ENCODE data around the gene CD19. TPM values are rescaled to one million over a fixed set of nuclear protein-coding genes. Genes with fewer than 3 reads are reported as not detected.

Gene CD19
- polyA plus RNA-seq, 1 donor from 2014 or later, result not detected

GRCh38 chr16:28980929-28981328 lies 49.2 kb downstream of the CD19 start:
- Histone ChIP-seq H3K4me2 (ENCODE audit: low read length) (no peak overlapping the region), H3K27ac (ENCODE audit: low read length) (no peak overlapping the region), H4K20me1 (ENCODE audit: insufficient read depth) (no peaks in the 10 kb centered on the region), H3F3A (ENCODE audit: insufficient read depth, low read length, poor library complexity, severe bottlenecking) (no peaks in the 10 kb centered on the region), H2AFZ (ENCODE audit: low read depth, low read length) (no peak overlapping the region), H3K9me2 (ENCODE audit: insufficient read depth, low read length) (no peaks in the 10 kb centered on the region), H3K4me3 (ENCODE audit: low read length) (no peak overlapping the region), H3K27me3 (ENCODE audit: insufficient read depth, low read depth, low read length) (no peaks in the 10 kb centered on the region), H3K9ac (ENCODE audit: low read length) (no peak overlapping the region), H3K79me2 (replicated peaks; ENCODE audit: insufficient read depth, low read length) (no peaks in the 10 kb centered on the region), H3K9me3 (ENCODE audit: low read length) (no peaks in the 10 kb centered on the region), H3K36me3 (ENCODE audit: insufficient read depth, low read length) (no peaks in the 10 kb centered on the region)
- TF ChIP-seq RAD21 (conservative IDR thresholded peaks at IDR 0.05) (no peak), TAF1 (IDR thresholded peaks at IDR 0.05; ENCODE audit: low read depth) (no peak)
- TF ChIP-seq, protein P1, sequence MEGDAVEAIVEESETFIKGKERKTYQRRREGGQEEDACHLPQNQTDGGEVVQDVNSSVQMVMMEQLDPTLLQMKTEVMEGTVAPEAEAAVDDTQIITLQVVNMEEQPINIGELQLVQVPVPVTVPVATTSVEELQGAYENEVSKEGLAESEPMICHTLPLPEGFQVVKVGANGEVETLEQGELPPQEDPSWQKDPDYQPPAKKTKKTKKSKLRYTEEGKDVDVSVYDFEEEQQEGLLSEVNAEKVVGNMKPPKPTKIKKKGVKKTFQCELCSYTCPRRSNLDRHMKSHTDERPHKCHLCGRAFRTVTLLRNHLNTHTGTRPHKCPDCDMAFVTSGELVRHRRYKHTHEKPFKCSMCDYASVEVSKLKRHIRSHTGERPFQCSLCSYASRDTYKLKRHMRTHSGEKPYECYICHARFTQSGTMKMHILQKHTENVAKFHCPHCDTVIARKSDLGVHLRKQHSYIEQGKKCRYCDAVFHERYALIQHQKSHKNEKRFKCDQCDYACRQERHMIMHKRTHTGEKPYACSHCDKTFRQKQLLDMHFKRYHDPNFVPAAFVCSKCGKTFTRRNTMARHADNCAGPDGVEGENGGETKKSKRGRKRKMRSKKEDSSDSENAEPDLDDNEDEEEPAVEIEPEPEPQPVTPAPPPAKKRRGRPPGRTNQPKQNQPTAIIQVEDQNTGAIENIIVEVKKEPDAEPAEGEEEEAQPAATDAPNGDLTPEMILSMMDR (IDR thresholded peaks at IDR 0.05; ENCODE audit: poor library complexity, severe bottlenecking), result no peak

GRCh38 chr16:28981517-28981916 lies 49.7 kb downstream of the CD19 start:
- Histone ChIP-seq H3K36me3 (ENCODE audit: insufficient read depth, low read length) (no peaks in the 10 kb centered on the region), H2AFZ (ENCODE audit: low read depth, low read length) (no peak overlapping the region), H3K9ac (ENCODE audit: low read length) (no peak overlapping the region), H3K79me2 (replicated peaks; ENCODE audit: insufficient read depth, low read length) (no peaks in the 10 kb centered on the region), H3K4me2 (ENCODE audit: low read length) (no peak overlapping the region), H4K20me1 (ENCODE audit: insufficient read depth) (no peaks in the 10 kb centered on the region), H3F3A (ENCODE audit: insufficient read depth, low read length, poor library complexity, severe bottlenecking) (no peaks in the 10 kb centered on the region), H3K9me2 (ENCODE audit: insufficient read depth, low read length) (no peaks in the 10 kb centered on the region), H3K4me3 (ENCODE audit: low read length) (no peak overlapping the region), H3K27ac (ENCODE audit: low read length) (no peak overlapping the region), H3K9me3 (ENCODE audit: low read length) (no peaks in the 10 kb centered on the region), H3K27me3 (ENCODE audit: insufficient read depth, low read depth, low read length) (no peaks in the 10 kb centered on the region)
- TF ChIP-seq, protein P1 (IDR thresholded peaks at IDR 0.05; ENCODE audit: poor library complexity, severe bottlenecking), result peak; percentile 38
- no peak for TF ChIP-seq SMC3 (conservative IDR thresholded peaks at IDR 0.05; ENCODE audit: poor library complexity)
- TF ChIP-seq TAF1 (IDR thresholded peaks at IDR 0.05; ENCODE audit: low read depth), result no peak

GRCh38 chr16:28982418-28982817 lies 50.6 kb downstream of the CD19 start:
- H3K27ac ChIP-seq (ENCODE audit: low read length), result no peak overlapping the region
- no peaks in the 10 kb centered on the region for H3K9me3 ChIP-seq (ENCODE audit: low read length)
- H2AFZ ChIP-seq (ENCODE audit: low read depth, low read length), result no peak overlapping the region
- no peaks in the 10 kb centered on the region for H3K79me2 ChIP-seq (replicated peaks; ENCODE audit: insufficient read depth, low read length)
- H3K9me2 ChIP-seq (ENCODE audit: insufficient read depth, low read length), result no peaks in the 10 kb centered on the region
- H3F3A ChIP-seq (ENCODE audit: insufficient read depth, low read length, poor library complexity, severe bottlenecking), result no peaks in the 10 kb centered on the region
- H3K4me2 ChIP-seq (ENCODE audit: low read length), result no peak overlapping the region
- no peak overlapping the region for H3K4me3 ChIP-seq (ENCODE audit: low read length)
- H4K20me1 ChIP-seq (ENCODE audit: insufficient read depth), result no peaks in the 10 kb centered on the region
- no peaks in the 10 kb centered on the region for H3K36me3 ChIP-seq (ENCODE audit: insufficient read depth, low read length)
- H3K9ac ChIP-seq (ENCODE audit: low read length), result no peak overlapping the region
- TF ChIP-seq POLR2AphosphoS5 (IDR thresholded peaks at IDR 0.05), result no peak
- TF ChIP-seq EZH2 (IDR thresholded peaks at IDR 0.05; ENCODE audit: borderline replicate concordance, insufficient read depth, low read length, poor library complexity, severe bottlenecking), result no peak
- no peak for TF ChIP-seq MXI1 (conservative IDR thresholded peaks at IDR 0.05; ENCODE audit: poor library complexity, severe bottlenecking)
- TF ChIP-seq, protein P1 (IDR thresholded peaks at IDR 0.05; ENCODE audit: poor library complexity, severe bottlenecking), result no peak
- no peak for TF ChIP-seq REST (IDR thresholded peaks at IDR 0.05; ENCODE audit: borderline replicate concordance)
- TF ChIP-seq RAD21 (conservative IDR thresholded peaks at IDR 0.05), result no peak
- no peak for TF ChIP-seq SMC3 (conservative IDR thresholded peaks at IDR 0.05; ENCODE audit: poor library complexity)
- no peaks in the 10 kb centered on the region for H3K27me3 ChIP-seq (ENCODE audit: insufficient read depth, low read depth, low read length)

All from neural cell (in vitro differentiated cells).